ENCODE measurements around the gene PIK3CD.
A peak's percentile ranks its signal among the peaks of the same experiment; 100 is the strongest.

- TF ChIP-seq CTCF (IDR thresholded peaks at IDR 0.05) = peak; percentile 46 to 65 (median 56)
- no peak for TF ChIP-seq POLR2A (IDR thresholded peaks at IDR 0.05)
Observed at GRCh38 chr1:9721606-9722377, 70.3 kb downstream of the PIK3CD start.

All from esophagus squamous epithelium (tissue), 4 donors.